GM19438 (cell line): Measurements from ENCODE around the gene MIS18BP1.
"Not testable (repeated sequence)": the region's sequence is repeated elsewhere in the genome, so short reads cannot be mapped to it uniquely, and the experiment has no call there.

ENCODE experiments used
- ATAC-seq: cut with Tn5 transposase; IDR thresholded peaks from one replicate; pipeline ENCODE4 v1.9.1; 2021; ENCODE audit warnings: low read depth; ENCODE audit not compliant: unreplicated experiment

MIS18BP1 gene

GRCh38 chr14:45246691-45247090 lies 6.3 kb downstream of the MIS18BP1 start:
- no peak for ATAC-seq

- ATAC-seq, result no peak
Observed at GRCh38 chr14:45246151-45246550, 6.9 kb downstream of the MIS18BP1 start.

DNA sequence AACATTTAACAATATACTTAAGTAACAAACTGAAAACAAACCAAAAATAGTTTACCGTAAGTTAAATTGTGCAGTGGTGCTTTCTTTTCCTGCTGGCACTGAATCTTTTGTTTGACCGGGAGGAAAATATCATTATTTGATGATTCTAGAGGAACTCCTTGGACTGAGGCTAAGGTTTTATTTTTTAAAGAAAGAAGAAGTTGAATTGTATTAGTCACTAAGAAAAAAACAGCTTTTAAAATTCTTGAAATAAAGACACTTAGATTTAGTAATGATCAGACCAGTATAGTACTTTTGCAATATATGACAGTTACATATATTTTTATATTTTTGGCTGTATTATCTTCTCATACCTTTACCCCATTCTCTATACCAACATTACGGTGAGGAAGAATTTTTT lies 10.3 kb downstream of the MIS18BP1 start:
- ATAC-seq, result no peak

GRCh38 chr14:45238988-45239387 lies 14.0 kb downstream of the MIS18BP1 start:
- no peak for ATAC-seq

DNA sequence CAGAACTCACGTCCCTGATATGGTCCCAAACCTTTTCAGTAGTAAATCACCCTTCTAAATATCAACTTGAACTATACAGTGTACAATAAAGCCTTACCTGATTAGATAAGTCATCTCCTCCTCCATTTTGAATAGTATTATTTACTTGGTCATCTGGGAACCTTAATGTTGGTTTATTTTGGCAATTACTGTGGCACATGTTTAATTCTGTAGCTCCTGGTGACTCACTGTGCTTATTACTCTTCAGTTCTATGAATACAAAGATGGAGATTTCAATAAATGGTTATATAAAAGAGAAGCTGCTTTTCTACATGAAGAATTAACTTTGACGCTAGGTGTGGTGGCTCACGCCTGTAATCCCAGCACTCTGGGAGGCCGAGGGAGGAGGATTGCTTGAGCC lies 25.4 kb downstream of the MIS18BP1 start:
- ATAC-seq, result no peak

DNA sequence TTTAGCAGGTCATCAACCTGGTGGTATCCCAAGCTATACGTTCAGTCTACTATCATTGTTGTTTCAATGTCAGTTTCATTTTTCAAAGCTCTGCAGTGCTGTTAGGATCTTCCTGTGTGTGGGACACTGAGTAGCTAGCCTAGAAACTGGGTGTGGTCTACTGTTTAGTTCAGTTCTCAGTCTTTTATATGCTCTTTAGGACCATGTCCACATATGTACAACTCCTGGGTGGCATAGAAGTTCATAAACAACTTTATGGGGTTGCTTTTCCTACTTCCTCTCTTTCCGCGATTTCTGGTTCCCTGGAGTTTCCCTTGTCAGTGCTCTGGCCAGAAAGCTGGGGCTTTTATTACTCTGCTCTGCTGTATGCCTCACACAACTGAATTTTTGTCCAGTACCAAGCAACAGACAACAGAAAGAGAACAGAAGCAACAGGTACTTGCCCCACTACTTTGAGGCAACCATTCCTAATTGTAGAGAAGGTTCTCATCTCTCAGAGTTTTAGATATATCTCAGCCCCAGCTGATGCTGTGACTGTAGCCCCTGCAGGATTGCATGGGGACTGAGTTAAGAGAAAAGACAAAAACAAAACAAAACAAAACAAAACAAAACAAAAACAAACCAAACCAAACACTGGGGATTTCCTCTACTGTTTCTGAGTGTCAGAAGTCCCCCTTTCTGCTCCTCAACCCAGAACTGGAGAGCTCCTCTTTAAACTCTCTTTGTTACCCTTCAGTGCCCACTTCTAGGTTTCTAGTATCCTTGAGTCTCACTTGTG lies 30.3 kb downstream of the MIS18BP1 start:
- no peak for ATAC-seq

DNA sequence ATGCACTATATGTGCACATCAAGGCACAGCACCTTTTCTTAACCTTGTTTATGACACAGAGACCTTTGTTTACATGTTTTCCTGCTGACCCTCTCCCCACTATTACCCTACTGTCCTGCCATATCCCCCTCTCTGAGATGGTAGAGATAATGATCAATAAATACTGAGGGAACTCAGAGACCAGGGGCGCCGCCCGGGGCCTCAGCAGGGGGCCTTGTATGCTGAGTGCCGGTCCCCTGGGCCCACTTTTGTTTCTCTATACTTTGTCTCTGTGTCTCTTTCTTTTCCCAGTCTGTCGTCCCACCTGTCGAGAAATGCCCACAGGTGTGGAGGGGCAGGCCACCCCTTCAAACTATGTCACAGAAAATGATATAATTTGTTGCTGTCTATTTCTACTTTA lies 38.7 kb downstream of the MIS18BP1 start:
- not testable (repeated sequence) for ATAC-seq

GRCh38 chr14:45213716-45214115 lies 39.3 kb downstream of the MIS18BP1 start:
- ATAC-seq, result not testable (repeated sequence)

DNA sequence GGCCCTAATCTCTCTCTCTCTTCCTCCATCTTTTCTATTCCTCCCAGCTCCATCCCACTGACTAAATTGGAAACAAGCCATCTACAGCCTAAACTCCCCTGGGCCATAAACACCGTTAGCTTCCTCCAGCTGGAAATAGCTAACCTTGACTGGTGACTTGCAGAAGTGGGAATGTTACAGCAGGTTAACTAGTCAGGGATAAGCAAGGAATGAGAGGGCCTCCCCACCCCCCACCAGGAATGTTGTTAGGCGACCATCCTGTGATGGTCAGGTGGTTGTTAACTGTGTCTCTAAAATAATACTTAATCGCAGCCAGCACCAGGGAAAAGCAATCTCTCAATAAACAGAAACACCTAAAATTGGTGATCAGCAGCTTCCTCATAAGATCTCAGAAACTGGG lies 40.8 kb downstream of the MIS18BP1 start:
- no peak for ATAC-seq

DNA sequence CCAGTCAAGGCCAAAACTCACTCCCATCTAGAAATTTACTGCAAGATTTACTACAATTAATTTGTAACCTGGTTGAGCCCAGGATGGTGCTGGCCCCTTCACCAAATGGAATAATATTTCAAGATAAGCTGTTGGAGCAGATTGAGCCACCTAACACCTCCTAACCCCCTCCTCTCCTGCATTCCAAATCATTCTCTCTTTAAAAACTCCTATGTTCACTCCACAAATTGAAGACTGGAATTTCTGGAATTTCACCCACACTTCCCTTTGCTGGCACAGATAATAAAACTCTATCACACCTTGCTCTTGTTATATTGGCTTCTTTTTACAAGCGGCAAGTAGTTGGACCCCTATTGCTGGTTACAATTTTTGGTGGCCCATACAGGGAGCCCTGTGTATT lies 41.7 kb downstream of the MIS18BP1 start:
- no peak for ATAC-seq

GRCh38 chr14:45210159-45210558 lies 42.8 kb downstream of the MIS18BP1 start:
- no peak for ATAC-seq

DNA sequence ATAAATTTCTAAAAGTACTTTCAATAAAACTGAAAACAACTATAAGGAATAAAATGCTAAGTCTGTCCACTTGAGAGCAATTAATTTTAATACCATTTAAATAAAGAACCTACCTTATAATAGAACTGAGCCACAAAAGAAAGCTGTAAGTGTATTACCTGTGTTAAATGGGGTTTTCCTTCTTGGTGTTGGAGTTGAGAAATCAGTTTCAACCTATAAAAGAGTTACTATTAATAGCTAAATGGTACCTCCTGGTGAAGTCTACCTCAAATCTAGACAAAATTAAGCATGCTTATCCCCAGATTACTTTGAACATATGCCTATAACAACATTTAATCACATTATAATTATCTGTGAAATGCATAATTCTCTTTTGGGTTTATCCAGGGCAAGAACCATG lies 48.8 kb downstream of the MIS18BP1 start:
- no peak for ATAC-seq

GRCh38 chr14:45201905-45202304 lies 51.1 kb downstream of the MIS18BP1 start:
- ATAC-seq, result no peak

- ATAC-seq, result no peak
Observed at GRCh38 chr14:45199230-45199629, 53.8 kb downstream of the MIS18BP1 start.

- no peak for ATAC-seq
Observed at GRCh38 chr14:45198551-45198950, 54.5 kb downstream of the MIS18BP1 start.

- no peak for ATAC-seq
Observed at GRCh38 chr14:45194964-45195363, 58.0 kb downstream of the MIS18BP1 start.

DNA sequence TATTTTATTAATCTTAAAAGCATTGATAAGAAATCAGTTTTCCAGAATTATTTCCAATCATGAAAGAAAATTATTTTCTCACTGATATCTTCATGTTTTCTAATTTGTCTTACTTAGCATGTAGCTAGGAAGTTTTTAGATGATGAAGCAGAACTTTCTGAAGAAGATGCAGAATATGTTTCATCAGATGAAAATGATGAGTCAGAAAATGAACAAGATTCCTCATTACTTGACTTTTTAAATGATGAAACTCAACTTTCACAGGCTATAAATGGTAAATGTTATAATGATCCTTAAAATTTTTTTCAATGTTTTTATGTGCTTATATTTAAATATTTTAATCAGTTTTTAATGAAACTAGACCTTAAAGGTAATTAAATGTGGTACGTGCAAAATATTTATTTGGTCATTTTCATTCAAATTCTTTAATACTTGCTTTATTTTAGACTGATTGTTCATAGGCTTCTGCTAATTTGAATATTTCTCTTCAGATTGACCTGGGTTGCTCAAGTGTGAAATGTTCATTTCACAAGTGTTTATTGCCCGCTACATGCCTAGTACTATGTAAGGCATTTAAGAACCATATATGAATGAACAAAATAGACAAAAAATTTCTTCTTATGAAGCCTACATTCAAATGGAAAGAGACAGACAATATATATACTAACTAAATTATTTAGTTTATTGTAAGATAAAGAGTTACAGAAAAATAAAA lies 67.7 kb downstream of the MIS18BP1 start:
- no peak for ATAC-seq

DNA sequence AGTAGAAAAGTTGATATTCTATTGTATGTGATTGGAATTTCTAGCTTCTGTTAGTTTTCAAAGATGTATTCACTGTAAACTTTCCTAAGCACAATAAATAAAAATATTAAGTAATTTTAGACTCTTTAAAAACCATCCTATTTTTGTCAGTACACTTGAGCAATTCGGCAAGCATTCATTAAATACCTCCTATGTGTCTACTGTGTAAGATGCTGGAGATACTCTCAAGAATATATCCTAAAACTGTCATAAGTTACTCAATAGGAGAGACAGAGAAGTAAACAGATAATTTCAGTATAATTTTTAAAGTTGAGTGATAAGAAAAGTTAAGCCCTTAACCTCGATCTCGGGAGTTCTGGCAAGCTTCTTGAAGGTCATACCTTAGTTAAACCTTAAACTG lies 71.2 kb downstream of the MIS18BP1 start:
- ATAC-seq, result no peak

DNA sequence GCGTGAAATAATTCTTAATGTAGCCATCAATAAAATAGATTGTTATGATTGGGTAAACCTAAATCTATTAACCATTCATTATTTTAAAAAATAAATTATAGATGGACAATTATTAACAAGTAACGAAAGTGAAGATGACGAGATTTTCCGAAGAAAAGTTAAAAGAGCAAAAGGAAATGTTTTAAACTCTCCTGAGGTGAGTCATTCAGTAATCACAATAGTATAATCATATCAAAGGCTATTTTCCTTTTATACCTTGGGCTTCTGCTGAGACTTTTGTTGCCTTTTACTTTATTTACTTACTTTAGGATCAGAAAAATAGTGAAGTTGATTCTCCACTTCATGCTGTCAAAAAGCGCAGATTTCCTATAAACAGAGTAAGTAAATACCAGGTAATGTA lies 71.7 kb downstream of the MIS18BP1 start:
- ATAC-seq, result no peak

DNA sequence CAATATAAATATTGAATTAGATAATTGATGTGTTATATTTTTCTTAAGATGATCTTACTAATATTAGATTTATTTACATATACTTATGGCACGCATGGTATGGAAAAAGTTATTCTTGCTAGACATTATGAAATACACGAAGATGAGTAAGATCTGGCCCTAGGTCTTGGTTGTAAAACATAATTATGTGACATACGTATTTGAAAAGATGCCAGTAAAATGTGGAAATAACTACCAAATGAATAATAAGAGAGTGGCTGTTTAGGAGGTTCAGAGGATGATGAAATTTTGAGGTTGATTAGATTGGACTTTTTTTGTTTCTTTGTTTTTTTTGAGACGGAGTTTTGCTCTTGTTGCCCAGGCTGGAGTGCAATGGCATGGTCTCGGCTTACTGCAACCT lies 75.9 kb downstream of the MIS18BP1 start:
- no peak for ATAC-seq

DNA sequence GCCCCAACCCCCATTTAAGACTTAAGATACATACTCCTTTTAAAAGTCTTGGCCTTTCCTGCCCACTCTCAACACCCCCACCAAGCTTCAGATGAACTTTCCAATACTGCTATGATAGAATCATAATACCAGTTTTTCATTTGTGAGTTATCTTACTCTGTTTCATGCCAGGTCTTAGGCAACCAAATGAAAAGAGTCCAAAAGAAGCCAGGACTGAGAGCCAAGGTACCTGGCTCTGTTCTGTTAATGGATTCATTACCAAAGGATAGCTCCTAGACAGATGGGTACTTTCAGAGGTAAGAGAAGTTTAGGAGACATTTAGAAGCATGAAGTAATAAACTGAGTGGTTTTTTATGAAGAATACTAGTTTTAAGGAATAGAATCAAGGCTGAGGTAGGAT lies 83.1 kb downstream of the MIS18BP1 start:
- no peak for ATAC-seq

DNA sequence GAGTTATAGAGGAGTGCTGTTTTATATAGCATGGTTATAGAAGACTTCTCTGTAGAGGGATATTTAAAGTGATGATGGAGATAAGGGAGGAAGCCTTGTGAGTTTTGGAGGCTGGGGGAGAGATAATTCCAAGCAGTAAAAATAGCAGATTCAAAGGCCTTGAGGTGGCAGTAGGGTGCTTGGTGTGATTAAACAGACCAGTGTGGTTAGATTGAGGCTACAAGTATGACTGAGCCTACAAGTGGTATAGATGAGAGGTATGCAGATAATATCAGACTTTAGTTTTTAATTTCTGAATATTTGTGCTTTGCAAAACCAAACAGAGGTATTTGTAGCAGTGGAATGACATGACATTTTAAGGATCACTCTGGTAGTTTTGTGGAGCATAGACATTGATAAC lies 96.9 kb downstream of the MIS18BP1 start:
- no peak for ATAC-seq
